Endothelial cell (in vitro differentiated cells): ENCODE data around the gene CNGA3. TPM values are rescaled to one million over a fixed set of nuclear protein-coding genes. Genes with fewer than 3 reads are reported as not detected.
"Not testable (repeated sequence)": the region's sequence is repeated elsewhere in the genome, so short reads cannot be mapped to it uniquely, and the experiment has no call there.

Experiments used
- DNase-seq: peaks from one replicate; pipeline ENCODE4 v3.0.0; 2021; ENCODE audit warnings: low spot score
- H3K27ac Mint-ChIP-seq: one replicate; pipeline ENCODE4 v1.8.0; 2021; ENCODE audit warnings: mixed read lengths, inconsistent platforms; ENCODE audit not compliant: unreplicated experiment
- H3K27me3 Mint-ChIP-seq: one replicate; pipeline ENCODE4 v1.8.0; 2021; ENCODE audit warnings: mild to moderate bottlenecking, moderate library complexity, mixed read lengths, inconsistent platforms; ENCODE audit not compliant: unreplicated experiment
- H3K36me3 Mint-ChIP-seq: one replicate; pipeline ENCODE4 v1.8.0; 2021; ENCODE audit warnings: mild to moderate bottlenecking, low read depth, mixed read lengths, inconsistent platforms; ENCODE audit not compliant: unreplicated experiment
- H3K4me1 Mint-ChIP-seq: one replicate; pipeline ENCODE4 v1.8.0; 2021; ENCODE audit warnings: mild to moderate bottlenecking, mixed read lengths, inconsistent platforms; ENCODE audit not compliant: unreplicated experiment
- H3K4me3 Mint-ChIP-seq: one replicate; pipeline ENCODE4 v1.8.0; 2021; ENCODE audit warnings: mild to moderate bottlenecking, mixed read lengths, inconsistent platforms; ENCODE audit not compliant: unreplicated experiment
- H3K9me3 Mint-ChIP-seq: one replicate; pipeline ENCODE4 v1.8.0; 2021; ENCODE audit warnings: mixed read lengths, inconsistent platforms; ENCODE audit not compliant: unreplicated experiment
- total RNA-seq: library from RNA; stranded (reverse); fragmentation: NEBNext Ultra II Directional; extraction: Animal tissue kit (Norgen Biotek cat#: 25700); gene quantifications from one replicate; pipeline ENCODE4 v1.2.1, GENCODE V29; 2021; ENCODE audit not compliant: unreplicated experiment
- TF ChIP-seq, protein P1 (sequence below): fragments of 200-600 bp; sonication (generic); IDR thresholded peaks from one replicate; pipeline ENCODE4 v1.5.0; 2021; ENCODE audit warnings: antibody characterized with exemption; ENCODE audit not compliant: unreplicated experiment

The CNGA3 gene
- total RNA-seq, 1 donor from 2014 or later: 0.10 TPM

DNA sequence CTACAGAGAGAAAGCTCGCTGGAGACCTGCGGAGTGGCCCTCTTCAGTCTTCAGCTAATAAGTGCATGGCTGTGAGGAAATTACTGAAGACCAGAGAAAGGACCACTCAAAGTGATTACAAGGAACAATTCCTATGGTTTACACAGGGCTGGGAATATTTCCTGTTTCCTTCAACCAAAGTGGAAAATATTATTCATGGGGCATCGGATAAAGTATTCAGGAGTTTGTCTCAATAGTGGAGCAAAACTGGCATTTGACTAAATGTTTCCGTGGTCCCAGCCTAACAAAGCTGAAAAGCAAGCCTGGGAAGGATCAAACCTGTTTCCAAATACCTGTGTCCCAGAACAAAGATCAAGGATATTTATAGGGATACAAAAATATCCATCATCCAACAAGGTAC, 32.0 kb upstream of the CNGA3 start:
- Mint-ChIP-seq H3K36me3 (no peaks in the 10 kb centered on the region), H3K9me3 (no peaks in the 10 kb centered on the region), H3K4me1 (peaks cover 22% of the 10 kb centered on the region), H3K27ac (no peak overlapping the region), H3K4me3 (no peak overlapping the region), H3K27me3 (no peaks in the 10 kb centered on the region)
- TF ChIP-seq, protein P1, sequence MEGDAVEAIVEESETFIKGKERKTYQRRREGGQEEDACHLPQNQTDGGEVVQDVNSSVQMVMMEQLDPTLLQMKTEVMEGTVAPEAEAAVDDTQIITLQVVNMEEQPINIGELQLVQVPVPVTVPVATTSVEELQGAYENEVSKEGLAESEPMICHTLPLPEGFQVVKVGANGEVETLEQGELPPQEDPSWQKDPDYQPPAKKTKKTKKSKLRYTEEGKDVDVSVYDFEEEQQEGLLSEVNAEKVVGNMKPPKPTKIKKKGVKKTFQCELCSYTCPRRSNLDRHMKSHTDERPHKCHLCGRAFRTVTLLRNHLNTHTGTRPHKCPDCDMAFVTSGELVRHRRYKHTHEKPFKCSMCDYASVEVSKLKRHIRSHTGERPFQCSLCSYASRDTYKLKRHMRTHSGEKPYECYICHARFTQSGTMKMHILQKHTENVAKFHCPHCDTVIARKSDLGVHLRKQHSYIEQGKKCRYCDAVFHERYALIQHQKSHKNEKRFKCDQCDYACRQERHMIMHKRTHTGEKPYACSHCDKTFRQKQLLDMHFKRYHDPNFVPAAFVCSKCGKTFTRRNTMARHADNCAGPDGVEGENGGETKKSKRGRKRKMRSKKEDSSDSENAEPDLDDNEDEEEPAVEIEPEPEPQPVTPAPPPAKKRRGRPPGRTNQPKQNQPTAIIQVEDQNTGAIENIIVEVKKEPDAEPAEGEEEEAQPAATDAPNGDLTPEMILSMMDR: no peak
- no peak for DNase-seq

DNA sequence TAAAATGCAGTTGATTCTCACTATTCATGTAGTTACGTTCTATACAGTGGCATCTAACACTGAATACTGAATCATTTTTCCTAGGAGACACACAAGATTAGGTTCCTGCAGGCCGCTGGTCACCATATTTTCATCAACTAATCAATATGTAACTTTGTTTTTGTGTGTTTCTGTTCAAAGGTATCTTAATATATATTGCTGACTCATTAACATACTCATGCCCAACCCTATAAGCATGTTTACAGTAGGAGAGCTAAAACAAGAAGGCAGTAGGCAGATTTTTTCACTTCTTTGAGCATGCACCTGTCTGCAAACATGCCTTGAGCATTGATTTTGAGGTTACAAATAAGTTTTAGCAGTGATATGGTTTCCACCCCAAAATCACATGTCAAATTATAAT, 30.3 kb upstream of the CNGA3 start:
- Mint-ChIP-seq H3K4me1 (peaks cover 22% of the 10 kb centered on the region), H3K4me3 (no peak overlapping the region), H3K27me3 (no peaks in the 10 kb centered on the region), H3K36me3 (peaks cover 7% of the 10 kb centered on the region), H3K27ac (no peak overlapping the region), H3K9me3 (peaks cover 7% of the 10 kb centered on the region)
- no peak for DNase-seq
- TF ChIP-seq, protein P1: no peak

DNA sequence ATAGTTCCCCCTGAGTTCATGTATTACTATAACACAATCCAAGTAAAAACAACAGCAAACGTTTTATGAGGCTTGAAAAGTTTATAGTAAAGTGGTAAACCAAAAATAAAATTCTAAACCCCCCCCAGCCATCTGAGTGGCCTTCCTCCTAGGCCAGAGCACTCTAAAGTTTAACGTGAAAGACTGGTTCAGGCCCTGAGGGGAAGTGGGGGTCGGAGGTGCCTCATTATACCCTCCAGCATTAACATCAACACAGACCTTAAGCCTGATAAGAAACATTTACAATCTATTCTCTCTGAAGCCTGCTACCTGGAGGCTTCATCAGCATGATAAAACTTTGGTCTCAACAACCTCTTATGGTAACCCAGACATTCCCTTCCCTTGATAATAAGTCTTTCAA, 29.0 kb upstream of the CNGA3 start:
- H3K9me3 Mint-ChIP-seq: peaks cover 16% of the 10 kb centered on the region
- TF ChIP-seq, protein P1: no peak
- H3K27ac Mint-ChIP-seq: no peak overlapping the region
- H3K4me3 Mint-ChIP-seq: no peak overlapping the region
- peaks cover 15% of the 10 kb centered on the region for H3K36me3 Mint-ChIP-seq
- DNase-seq: no peak
- H3K4me1 Mint-ChIP-seq: peaks cover 22% of the 10 kb centered on the region
- H3K27me3 Mint-ChIP-seq: no peaks in the 10 kb centered on the region

DNA sequence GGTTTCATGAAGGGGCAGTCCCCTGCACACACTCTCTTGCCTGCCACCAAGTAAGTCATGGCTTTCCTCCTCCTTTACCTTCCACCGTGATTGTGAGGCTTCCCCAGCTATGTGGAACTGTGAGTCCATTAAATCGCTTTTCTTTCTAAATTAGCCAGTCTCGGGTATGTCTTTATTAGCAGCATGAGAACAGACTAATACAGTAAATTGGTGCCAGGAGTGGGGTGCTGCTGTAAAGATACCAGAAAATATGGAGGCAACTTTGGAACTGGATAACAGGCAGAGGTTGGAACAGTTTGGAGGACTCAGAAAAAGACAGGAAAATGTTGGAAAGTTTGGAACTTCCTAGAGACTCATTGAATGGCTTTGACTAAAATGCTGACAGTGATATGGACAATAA, 26.1 kb upstream of the CNGA3 start:
- H3K27ac Mint-ChIP-seq, DNase-seq, H3K4me1 Mint-ChIP-seq, H3K27me3 Mint-ChIP-seq: not testable (repeated sequence)
- H3K9me3 Mint-ChIP-seq: peaks cover 19% of the 10 kb centered on the region
- peak overlapping the region; percentile 6 for H3K4me3 Mint-ChIP-seq
- peaks cover 16% of the 10 kb centered on the region for H3K36me3 Mint-ChIP-seq

DNA sequence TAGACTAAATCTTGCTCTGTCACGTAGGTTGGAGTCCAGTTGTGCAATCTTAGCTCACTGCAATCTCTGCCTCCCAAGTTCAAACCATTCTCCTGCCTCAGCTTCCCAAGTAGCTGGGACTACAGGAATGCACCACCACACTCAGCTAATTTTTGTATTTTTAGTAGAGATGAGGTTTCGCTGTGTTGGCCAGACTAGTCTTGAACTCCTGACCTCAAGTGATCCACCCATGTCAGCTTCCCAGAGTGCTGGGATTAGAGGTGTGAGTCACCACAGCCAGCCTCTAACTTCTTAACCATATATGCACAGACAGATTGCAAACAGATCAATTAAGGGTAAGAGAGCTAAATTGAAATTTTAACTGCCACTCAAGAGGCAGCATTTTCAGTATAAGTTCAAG, 22.1 kb upstream of the CNGA3 start:
- Mint-ChIP-seq H3K4me3 (no peak overlapping the region), H3K9me3 (peaks cover 19% of the 10 kb centered on the region), H3K27me3 (no peaks in the 10 kb centered on the region), H3K36me3 (peaks cover 16% of the 10 kb centered on the region), H3K27ac (no peak overlapping the region), H3K4me1 (no peaks in the 10 kb centered on the region)
- DNase-seq: no peak
- TF ChIP-seq, protein P1: no peak

DNA sequence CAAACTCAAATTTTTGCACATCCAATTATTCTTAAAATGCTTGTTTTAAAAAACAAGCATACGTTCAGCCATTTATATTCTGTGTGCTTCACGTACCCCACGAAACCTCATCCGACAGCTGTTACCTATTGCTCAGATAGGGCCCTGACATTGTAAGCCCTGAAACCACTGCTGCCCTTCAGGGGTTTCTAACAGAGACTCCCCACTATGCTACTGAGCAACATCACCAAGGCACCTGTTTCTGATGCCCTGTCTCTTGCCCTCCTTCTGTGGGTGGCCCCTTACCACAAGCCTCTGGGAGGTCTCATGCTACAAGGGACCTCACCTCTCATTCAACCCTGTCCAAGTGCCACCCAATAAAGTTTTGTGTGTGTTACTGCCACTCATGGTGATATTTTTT, 18.5 kb upstream of the CNGA3 start:
- no peak overlapping the region for H3K4me3 Mint-ChIP-seq
- H3K36me3 Mint-ChIP-seq: no peaks in the 10 kb centered on the region
- no peaks in the 10 kb centered on the region for H3K27me3 Mint-ChIP-seq
- H3K9me3 Mint-ChIP-seq: no peaks in the 10 kb centered on the region
- TF ChIP-seq, protein P1: no peak
- no peak overlapping the region for H3K27ac Mint-ChIP-seq
- no peaks in the 10 kb centered on the region for H3K4me1 Mint-ChIP-seq
- no peak for DNase-seq
